G401.6 (cell line): ENCODE results near the gene SEC14L1.

Source experiments
- FAIRE-seq: peaks from 2 replicates; lab custom pipeline; 2012; peaks lifted over from hg19 to GRCh38; lab: Jason Lieb, UNC

Gene SEC14L1

DNA sequence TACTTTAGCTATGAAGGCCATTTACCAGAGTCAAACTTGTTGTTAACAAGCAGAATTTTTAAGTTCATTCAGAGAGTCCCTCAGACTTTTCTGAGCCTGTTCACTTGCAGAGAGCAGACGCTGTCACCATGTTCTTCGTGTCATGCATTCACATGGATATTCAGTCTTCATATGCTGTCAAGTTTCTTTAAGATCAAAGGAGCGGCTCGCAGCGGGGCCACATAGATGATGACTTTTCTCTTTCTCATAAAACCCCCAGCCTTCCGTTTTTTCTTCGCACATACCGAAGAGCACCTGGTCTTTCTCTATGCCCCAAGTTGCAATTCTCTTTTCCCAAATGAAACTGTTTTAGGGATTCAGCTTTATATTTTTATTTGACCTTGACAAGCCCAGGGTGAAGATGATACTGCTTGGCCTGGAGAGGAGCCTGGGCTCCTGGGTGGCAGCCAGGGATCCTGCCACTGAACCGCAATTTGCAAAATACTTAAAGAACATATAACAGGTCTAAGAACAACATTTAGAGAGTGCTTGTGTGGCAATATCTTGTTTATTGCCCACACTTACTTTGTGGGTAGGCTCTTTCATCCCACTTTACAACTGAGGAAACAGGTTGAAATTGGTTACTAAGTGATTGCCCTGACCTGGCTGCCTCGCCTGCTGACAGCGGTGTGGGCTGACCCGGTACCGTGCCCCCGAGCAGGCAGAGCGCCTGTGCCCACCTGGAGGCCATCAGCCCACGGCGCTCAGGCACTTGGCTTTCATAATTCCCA lies 22.9 kb downstream of the SEC14L1 start:
- FAIRE-seq, result no peak

DNA sequence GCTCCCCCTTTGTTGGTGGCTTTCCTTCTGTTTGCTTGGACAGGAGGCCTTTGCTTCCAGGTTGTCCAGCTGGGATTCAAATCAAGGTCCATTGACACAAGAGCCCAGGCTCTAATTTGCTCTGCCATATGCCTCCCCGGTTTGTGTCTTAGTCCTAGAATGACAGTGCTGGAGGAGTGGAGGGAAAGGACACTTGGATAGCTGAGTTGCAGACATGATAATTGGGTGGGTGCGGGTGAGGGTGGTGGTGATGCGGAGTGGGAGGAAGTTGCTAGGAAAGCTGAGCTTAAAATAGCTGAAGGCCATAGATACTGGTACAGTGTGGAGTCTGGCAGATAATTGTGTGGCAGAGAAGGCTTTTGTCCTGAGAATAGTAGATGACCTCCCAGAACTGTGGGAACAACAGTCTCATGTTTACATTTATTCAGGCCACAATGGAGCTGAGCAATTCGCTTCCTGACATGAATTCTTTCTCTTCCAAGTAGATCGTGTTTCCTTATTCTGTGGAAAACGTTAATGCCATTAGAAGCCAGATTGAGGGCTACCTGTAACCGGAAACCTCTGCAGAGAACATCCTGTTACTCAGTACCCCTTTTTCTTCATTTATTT lies 23.8 kb downstream of the SEC14L1 start:
- FAIRE-seq, result no peak

DNA sequence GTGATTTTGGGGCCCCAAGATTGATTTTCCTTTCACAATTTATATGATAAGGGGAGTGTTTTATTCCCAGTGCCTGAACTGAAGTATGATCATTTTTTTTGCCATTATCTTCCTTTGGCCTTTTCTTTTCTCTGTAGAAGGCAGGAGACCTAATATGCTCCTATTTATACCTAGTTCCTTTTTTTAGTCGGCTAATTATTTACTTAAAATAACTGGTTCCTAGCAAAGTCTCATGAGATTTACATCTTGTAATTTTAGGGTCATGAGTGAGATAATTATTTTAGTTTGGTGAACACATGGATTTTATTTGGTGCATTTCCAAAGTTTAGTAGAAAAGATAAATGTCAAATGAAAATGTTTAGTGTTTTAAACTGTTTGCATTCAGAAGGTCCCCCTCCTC lies 24.8 kb downstream of the SEC14L1 start:
- no peak for FAIRE-seq

DNA sequence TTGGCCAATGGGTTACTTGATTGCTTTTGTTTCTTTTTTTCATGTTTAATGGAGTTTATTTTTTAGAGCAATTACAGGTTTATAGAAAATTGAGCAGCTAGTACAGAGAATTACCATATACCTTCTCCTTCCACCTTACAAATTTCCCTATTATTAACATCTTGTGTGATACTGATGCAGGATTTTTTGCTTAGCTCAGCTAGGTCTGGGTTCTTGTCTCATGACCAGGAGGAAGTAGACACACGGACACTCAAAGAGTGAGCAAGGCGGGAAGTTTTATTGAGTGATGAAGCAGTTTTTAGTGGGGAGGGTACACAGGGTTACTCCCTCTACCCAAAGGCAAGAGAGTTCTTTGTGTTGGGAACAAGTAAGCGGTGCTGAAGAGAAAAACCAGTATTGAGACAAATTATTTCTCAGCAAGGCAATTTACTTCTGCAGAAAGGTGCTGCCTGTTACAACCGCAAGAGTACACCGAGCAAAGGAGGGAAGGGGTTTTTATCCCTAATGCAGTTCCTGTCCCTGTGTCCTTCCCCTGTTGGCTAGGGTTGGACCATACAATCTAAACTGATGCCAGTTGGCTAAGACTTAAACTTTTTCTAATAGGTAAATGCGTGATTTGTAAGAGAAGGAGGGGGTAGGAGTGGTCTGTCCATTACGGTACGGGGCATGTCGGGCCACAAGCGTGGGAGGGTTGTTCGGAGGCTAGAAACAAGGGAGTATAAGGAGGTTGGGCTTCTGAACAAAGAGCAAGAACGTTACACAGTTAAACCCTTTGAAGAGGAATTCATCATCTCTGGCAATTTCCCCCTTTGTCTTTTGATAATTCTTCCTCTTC lies 26.9 kb downstream of the SEC14L1 start:
- no peak for FAIRE-seq

DNA sequence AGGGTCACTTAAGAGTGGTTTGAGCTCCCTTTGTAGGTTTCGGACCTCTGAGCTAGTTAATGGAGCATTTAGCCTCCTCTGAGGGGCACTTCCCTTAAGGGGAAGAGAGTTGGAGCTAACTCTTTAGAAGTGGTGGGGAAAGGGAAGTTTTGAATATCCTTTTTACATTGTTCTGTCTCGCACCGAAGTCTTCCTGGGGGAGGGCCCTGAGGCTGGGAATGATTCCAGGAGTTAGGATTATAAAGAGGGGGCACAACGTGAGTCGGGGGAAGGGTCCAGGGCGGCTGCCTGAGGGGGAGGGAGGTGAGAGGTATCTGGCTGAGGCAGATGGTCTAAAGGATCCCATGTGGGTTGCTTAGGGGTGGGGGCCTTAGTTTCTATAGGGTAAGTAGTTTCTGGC lies 32.3 kb downstream of the SEC14L1 start:
- no peak for FAIRE-seq

DNA sequence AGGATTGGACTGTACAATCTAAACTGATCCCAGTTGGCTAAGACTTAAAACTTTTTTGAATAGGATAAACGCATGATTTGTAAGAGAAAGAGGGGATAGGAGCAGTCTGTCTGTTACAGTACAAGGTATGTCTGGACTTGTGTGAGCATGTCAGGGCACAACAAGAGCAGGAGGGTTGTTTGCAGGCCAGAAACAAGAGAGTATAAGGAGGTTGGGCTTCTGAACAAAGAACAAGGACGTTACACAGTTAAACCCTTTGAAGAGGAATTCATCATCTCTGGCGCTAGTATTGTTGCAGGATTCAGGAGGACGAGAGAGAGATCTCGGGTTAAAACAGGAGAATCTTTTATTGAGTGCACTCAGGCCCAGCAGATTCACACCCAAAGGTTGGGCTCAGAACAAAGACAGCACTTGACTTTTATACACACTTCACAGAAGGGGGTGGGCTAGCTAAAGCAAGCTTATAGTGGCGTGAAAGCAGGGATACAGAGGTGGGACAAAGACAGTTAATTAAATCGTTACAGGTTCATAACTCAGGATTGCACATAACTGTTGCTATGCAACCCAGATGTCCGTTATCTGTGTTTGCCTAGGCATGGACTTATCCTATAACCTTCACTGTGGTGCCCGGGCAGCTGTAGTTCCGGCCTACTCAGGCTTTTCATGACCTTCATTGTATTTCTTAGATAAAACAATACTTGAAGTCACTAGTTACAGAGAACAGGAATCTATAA lies 34.3 kb downstream of the SEC14L1 start:
- FAIRE-seq, result no peak

DNA sequence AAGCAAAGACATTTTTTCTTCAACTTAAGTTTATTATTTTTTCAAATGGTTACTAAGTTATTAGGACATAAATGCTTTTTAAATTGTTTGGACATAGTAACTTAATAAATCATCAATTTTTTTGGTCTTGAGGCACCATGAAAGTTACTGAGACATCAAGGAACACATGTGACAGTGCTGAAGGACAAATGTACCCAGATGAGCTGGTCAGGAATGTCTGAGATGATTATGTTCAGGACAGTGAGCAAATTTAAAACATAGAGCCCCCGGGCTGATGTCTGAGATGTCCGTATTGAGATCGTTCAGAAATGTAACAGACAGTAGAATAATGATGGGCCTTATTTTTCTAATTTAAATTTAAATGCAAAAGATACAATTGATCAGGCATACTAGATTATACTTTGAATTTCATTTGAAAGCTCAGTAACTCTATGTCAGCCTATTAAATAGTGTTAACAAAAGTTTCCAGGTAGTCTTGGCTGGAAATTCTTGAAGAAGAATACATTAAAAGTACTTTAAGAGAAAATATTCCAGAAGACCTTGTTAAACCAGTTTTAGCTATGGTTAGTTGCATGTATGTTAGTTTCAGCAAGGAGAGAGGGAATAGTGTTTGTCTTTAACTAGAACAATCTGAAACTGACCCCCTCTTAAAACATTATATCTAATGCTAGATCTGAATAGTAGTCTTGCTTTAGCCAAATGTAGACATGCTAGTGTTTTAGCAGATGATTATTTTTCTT lies 36.4 kb downstream of the SEC14L1 start:
- peak; percentile 23 for FAIRE-seq

DNA sequence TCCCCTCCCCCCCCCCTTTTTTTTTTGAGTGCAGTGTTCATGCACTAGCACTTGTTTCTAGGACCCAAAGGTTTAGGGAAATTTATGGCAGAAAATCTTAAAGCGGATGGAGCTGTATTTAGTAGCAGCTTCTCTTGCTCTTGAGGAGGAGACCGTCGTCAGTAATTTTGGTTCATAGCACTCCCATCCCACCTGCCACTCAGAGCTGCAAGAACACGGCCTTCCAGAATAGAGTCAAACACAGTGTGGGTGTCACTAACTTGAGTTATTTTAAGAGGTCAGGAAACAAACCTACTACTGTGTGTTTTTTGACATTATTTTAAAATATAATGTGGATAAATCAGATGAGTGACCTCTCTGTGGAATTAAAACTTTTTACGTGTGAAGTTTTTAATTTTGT lies 37.3 kb downstream of the SEC14L1 start:
- no peak for FAIRE-seq

DNA sequence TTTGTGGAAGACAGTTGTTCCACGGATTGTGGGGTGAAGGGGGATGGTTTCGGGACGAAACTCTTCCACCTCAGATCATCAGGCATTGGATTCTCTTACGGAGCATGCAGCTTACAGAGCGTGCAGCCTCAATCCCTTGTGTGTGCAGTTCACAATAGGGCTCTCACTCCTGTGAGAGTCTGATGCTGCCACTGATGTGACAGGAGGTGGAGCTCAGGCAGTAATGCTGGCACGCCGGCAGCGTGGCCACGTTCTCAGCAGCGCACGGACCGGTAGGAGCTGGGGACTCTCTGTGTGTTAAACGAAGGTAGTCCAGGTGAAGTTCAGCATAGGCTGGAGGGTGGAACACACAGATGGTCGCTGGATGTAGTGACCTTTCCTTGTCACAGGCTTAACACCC lies 37.8 kb downstream of the SEC14L1 start:
- no peak for FAIRE-seq

DNA sequence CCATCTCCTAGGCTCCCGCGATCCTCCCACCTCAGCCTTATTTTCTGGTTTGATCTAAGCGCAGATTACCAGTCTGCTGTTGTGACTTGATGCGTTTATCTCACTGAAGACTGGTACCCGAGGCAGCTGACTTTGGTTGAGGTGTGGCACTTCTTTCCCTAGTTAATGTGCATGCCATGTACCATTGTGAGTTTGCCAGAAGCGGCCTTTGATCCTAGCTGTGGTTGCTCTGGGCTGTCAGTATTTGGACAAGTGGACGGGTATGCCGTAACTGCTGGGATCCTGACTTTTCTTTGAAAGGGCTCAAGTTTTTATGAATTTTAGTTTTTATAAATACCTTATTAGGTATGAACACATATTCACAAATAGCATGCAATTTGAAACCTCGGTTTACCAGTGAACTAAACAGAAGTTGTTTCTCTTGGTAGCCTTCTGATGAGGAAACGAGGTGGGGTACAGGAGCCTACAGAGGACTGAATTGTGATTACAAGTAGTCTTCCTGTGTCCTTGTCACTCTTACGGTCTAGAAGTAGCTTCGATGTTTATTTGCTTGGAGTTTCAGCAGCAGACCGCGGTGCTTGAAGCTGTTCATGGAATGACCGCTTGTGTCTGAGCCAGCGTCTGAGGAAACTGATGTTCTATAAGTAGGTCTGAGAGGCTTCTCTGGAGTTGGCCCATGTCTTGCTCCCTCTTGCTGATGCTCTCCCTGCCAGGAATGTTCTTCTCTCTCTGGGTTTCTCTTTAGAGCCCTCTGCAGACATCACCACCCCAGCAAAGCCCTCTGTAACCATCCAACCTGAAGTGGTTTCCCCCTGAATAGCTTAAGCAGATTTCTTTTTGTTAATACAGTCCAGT lies 40.0 kb downstream of the SEC14L1 start:
- FAIRE-seq, result no peak

DNA sequence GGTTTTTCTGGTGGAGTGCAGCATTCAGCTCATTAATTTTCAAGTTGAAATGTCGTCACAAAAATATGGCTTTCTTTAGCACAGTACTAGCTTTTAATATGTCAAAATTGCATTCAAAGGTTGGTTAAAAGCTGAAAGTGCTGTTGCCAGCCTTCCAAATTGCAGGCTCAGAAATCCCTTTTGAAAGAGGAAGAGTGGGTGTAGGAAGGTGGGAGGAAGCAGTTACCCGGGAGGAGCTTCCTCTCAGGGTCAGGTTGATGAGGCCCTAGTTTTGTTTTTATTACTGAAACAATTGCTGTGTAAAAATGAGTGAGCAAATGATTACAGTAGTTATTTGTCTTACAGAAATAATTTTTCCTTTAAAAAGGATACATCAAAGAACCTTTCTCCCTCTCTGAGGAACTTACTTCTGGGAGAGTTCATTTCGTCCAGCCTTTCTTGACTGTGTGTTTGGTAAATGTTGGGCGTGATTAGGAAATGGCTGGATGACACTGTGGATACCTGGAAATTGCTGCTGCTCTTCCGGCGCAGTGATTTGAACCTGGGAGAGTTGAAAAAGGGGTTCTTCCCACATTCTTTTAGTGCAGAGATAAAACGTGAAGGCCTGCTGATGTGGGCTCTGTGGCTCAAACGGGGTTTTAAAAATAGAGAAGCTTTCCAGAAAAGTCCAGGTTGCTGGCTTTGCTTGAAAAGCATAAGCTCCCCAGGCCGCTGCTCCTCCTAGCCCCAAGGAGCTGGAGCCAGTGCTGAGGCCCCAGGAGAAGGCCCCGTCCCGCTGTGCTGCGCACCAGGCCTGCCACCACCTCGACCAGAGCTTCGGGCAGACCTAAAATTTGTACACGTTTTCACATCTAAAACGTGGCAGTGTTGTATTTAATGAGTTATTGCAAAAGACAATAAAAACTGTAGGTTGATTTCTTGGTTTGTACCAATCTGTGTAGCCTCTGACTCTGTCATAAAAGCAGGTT lies 41.7 kb downstream of the SEC14L1 start:
- no peak for FAIRE-seq

DNA sequence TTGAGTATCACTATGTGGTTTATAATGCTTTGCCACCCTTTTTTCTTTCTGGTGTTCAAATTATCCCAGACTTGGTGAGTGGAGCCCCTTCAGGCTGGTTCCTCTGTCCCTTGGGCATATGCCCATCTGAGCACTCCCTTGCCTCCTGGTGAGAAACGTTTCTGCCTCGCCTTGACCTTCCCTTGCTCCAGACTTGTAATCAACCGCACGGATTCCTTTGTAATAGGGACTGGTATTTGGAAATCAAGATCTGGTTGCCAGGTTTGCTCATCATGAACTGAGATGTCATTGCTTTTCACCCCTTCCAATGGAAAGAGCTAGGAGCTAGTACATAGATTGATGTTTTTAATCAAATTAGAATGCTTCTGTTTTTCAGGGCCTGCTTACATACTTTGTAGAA lies 43.7 kb downstream of the SEC14L1 start:
- FAIRE-seq, result no peak

DNA sequence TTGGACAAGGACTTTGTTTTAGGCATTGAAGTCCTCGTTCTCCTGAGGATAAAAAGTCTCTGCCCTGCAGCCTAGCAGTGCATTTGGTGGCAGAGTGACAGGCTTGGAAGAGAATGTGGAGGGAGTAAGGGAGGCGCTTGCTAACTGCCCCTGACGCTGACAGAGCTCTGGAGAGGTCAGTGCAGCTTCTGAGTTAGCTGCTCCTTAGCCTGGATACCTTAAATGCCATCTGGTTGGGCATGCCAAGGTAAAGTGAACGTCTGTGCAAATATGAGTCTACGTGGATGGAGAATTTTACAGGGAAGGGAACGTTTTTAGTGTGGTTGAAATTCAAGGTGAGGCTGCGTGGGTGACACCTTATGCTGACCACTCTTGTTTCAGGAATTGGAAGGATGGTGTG lies 44.4 kb downstream of the SEC14L1 start:
- no peak for FAIRE-seq

DNA sequence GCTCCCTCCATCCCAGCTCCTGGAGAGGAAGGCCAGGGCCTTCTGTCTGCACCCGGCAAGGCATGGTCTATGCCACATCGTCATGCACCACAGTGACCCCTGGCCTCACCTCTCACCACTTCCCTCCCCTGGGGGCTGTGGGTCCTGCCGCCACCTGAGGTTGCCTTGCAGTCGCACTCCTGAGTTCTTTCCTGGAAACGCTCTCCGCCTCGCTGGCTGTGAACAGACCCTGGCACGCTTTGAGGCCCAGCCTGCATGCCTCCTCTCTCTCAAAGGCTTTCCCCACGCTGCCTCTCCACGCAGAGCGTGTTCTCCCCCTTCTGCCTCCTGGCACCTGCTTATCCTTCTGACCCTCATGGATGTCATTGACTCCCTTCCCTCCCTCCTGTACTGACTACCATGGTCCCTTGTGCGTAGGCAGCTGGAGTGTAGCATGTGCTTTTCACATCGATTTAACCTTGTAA lies 45.4 kb downstream of the SEC14L1 start:
- no peak for FAIRE-seq

DNA sequence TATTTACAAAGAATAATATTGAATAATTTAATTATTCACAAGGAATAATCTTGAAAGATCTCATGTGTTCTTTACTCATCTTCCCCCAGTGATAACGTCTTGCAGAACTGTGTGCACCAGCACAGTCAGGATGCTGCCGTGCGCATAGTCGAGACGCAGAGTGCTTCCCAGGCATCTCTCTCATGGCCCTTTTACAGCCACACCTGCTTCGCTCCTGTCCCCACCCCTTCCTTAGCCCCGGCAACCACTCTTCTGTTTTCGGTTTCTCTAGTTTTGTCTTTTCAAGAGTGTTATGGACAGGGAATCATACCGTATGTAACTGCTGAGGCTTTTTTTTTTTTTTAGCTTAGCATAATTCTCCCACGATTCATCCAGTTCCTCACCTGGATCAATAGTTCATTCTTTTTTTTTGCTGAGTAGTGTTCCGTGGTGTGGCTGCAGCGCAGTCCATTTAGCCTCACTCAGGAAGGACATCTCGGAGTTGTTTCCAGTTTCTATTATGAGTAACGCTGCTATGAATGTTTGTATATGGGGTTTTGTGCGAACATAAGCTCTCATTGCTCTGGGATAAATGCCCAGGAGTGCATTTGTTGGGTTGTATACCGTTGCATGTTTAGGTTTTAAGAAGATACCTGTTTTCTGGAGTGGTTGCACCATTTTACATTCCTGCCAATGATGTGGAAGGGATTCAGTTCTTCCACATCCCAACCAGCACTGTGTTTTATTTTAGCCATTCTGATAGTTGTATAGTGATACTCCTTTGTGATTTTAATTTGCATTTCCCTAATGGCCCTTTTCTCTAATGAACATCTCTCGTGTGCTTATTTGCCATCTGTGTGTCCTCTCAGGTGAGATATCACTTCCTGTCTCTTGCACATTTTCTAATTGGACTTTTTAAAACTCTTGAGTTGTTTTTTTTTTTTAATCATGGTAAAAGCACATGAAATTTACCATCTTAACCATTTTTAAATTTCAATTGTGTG lies 47.6 kb downstream of the SEC14L1 start:
- FAIRE-seq, result no peak

DNA sequence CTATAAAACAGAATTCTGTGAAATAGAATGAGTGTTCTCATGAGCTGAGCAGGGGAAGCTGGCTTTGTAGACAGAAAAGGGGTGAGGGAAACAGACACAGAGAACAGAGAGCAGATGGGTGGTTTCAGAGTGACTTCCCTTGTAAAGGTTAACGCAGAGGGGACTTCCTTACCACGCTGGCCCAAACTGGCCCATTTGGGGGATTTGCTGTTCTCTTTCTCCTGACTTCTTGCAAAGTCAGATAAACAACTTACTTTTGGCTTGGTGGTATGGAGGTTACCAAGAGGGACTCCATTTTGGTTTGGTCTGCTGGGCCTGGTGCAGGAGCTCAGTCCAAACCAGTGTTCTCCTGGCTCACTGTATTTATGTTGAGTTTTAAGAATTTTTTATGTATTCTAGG lies 48.4 kb downstream of the SEC14L1 start:
- no peak for FAIRE-seq

DNA sequence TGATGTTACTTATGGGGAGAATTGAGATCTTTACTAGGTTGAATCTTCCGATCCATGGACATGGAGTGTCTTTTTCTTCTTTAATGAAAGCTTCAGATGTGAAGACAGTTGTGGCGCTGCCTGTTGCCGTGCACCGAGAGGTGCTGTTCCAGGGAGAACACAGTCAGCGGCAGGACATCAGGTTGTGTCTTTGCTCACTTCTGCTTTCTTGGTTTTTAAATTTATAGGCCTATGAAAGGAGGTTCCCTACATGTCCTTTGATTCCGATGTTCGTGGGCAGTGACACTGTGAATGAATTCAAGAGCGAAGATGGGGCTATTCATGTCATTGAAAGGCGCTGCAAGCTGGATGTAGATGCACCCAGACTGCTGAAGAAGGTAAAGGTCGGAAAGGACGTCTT lies 49.8 kb downstream of the SEC14L1 start:
- no peak for FAIRE-seq

DNA sequence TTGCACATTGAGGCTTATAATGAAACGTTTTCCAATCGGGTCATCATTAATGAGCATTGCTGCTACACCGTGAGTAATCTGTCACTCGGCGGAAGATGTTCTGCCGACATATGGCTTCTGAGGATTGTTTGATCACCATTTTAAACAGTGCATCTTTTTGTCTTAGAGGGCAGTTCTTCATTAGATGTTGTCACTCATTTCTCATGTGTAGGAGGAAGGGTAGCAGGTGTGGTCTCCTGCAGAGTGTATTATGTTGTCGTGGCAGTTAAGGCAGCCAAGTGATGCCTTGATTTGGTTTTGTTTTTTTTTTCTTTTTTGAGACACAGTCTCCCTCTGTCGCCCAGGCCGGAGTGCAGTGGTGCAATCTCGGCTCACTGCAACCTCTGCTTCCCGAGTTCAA lies 50.5 kb downstream of the SEC14L1 start:
- no peak for FAIRE-seq
